ENCODE measurements around the gene SPIRE1.

DNA sequence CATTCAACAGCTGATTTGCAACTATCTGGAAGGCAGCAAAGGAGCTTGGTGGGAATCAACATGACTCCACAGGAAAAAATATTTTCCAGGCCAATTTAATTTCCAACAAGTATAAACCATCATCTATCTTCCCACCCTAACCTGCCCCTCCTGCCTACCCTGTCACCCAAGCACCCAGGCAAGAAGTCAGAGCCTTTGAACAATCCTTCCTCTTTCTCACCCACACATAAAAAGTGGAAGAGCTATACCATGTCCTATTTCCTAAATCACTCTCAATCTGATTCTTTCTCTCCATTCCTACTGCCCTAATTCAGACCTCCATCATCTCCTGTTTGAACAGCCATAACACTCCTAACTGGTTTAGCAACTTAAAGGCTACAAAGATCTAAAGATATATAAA, 12.7 kb downstream of the SPIRE1 start:
- TF ChIP-seq, protein P1, sequence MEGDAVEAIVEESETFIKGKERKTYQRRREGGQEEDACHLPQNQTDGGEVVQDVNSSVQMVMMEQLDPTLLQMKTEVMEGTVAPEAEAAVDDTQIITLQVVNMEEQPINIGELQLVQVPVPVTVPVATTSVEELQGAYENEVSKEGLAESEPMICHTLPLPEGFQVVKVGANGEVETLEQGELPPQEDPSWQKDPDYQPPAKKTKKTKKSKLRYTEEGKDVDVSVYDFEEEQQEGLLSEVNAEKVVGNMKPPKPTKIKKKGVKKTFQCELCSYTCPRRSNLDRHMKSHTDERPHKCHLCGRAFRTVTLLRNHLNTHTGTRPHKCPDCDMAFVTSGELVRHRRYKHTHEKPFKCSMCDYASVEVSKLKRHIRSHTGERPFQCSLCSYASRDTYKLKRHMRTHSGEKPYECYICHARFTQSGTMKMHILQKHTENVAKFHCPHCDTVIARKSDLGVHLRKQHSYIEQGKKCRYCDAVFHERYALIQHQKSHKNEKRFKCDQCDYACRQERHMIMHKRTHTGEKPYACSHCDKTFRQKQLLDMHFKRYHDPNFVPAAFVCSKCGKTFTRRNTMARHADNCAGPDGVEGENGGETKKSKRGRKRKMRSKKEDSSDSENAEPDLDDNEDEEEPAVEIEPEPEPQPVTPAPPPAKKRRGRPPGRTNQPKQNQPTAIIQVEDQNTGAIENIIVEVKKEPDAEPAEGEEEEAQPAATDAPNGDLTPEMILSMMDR (IDR thresholded peaks at IDR 0.05): no peak
- no peak for TF ChIP-seq POLR2A (IDR thresholded peaks at IDR 0.05)

Data from stomach (tissue), 4 donors.